Ascending aorta (tissue), 2 donors: Measurements from ENCODE around the gene OTOP2. TPM values are rescaled to one million over a fixed set of nuclear protein-coding genes. Genes with fewer than 3 reads are reported as not detected.

ENCODE experiments used
- DNase-seq, 2 donors: peaks; one replicate each; pipeline ENCODE4 v3.0.0-alpha.2; 2019; ENCODE audit warnings: low spot score in 2 of 2
- H3K27ac ChIP-seq, 2 donors: fragments of 200-600 bp; sonication (generic); one replicate each; pipeline ENCODE4 v1.5.1; 2016 to 2017; ENCODE audit warnings: mild to moderate bottlenecking in 1 of 2
- H3K27me3 ChIP-seq: fragments of 200-600 bp; sonication (generic); one replicate; pipeline ENCODE4 v1.5.1; 2017
- H3K36me3 ChIP-seq, 2 donors: fragments of 200-600 bp; sonication (generic); one replicate each; pipeline ENCODE4 v1.5.1; 2016
- H3K4me1 ChIP-seq, 2 donors: fragments of 200-600 bp; sonication (generic); one replicate each; pipeline ENCODE4 v1.5.1; 2016 to 2017; ENCODE audit warnings: mild to moderate bottlenecking in 1 of 2
- H3K4me3 ChIP-seq, 2 donors: fragments of 200-600 bp; sonication (generic); one replicate each; pipeline ENCODE4 v1.5.1; 2016 to 2017; ENCODE audit warnings: mild to moderate bottlenecking in 1 of 2
- H3K9me3 ChIP-seq, 2 donors: fragments of 200-600 bp; sonication (generic); one replicate each; pipeline ENCODE4 v1.5.1; 2016
- CTCF ChIP-seq, 3 experiments: fragments of 200-600 bp in 2 of 3; fragments of 450-650 bp in 1 of 3; sonication (generic) in 2 of 3; IDR thresholded peaks; one replicate each; pipeline ENCODE4 v1.5.1; 2016 to 2019; ENCODE audit warnings: antibody characterized with exemption in 3 of 3, mild to moderate bottlenecking in 1 of 3, moderate library complexity in 1 of 3
- intact Hi-C: fragments of 100-400 bp; cut with DNase I; formaldehyde crosslinking; loops from one replicate; pipeline ENCODE4 v1.15.1; 2023
- total RNA-seq: library from RNA; depleted of rRNA; stranded (reverse); fragments of >200 nt; gene quantifications from one replicate; pipeline ENCODE4 v1.1.0, GENCODE V29; 2016

The OTOP2 gene
- total RNA-seq, 1 donor from 2014 or later = not detected

GRCh38 chr17:74920642-74921025 is 3.4 kb upstream of the OTOP2 start:
- intact Hi-C loops = no loop called here
- H3K4me1 ChIP-seq = peaks cover 10 to 11% of the 10 kb centered on the region in 2 donors
- H3K36me3 ChIP-seq = no peaks in the 10 kb centered on the region
- H3K9me3 ChIP-seq = no peaks in the 10 kb centered on the region
- H3K27me3 ChIP-seq = peaks cover 31% of the 10 kb centered on the region
- no peak for TF ChIP-seq CTCF (IDR thresholded peaks at IDR 0.05)
- H3K4me3 ChIP-seq = no peak overlapping the region
- H3K27ac ChIP-seq = no peak overlapping the region
- no peak for DNase-seq

GRCh38 chr17:74921026-74921681 is 2.9 kb upstream of the OTOP2 start:
- H3K36me3 ChIP-seq = no peaks in the 10 kb centered on the region
- peaks cover 31% of the 10 kb centered on the region for H3K27me3 ChIP-seq
- no peak for DNase-seq
- intact Hi-C loops = no loop called here
- no peaks in the 10 kb centered on the region for H3K9me3 ChIP-seq
- TF ChIP-seq CTCF (IDR thresholded peaks at IDR 0.05) = no peak
- no peak overlapping the region for H3K4me3 ChIP-seq
- peaks cover 10 to 11% of the 10 kb centered on the region in 2 donors for H3K4me1 ChIP-seq
- H3K27ac ChIP-seq = no peak overlapping the region

- Histone ChIP-seq H3K4me3 (no peak overlapping the region), H3K36me3 (no peaks in the 10 kb centered on the region), H3K9me3 (no peaks in the 10 kb centered on the region), H3K27ac (no peak overlapping the region), H3K4me1 (peaks cover 10 to 11% of the 10 kb centered on the region in 2 donors), H3K27me3 (peaks cover 31% of the 10 kb centered on the region)
- intact Hi-C loops = no loop called here
- no peak for TF ChIP-seq CTCF (IDR thresholded peaks at IDR 0.05)
- DNase-seq = no peak
Observed at GRCh38 chr17:74921769-74922168, 2.3 kb upstream of the OTOP2 start.

GRCh38 chr17:74922172-74922571 is 1.9 kb upstream of the OTOP2 start:
- no peak for DNase-seq
- H3K4me1 ChIP-seq = peaks cover 10 to 11% of the 10 kb centered on the region in 2 donors
- TF ChIP-seq CTCF (IDR thresholded peaks at IDR 0.05) = no peak
- peaks cover 31% of the 10 kb centered on the region for H3K27me3 ChIP-seq
- intact Hi-C loops = no loop called here
- no peaks in the 10 kb centered on the region for H3K9me3 ChIP-seq
- no peaks in the 10 kb centered on the region for H3K36me3 ChIP-seq
- no peak overlapping the region for H3K27ac ChIP-seq
- no peak overlapping the region for H3K4me3 ChIP-seq

DNA sequence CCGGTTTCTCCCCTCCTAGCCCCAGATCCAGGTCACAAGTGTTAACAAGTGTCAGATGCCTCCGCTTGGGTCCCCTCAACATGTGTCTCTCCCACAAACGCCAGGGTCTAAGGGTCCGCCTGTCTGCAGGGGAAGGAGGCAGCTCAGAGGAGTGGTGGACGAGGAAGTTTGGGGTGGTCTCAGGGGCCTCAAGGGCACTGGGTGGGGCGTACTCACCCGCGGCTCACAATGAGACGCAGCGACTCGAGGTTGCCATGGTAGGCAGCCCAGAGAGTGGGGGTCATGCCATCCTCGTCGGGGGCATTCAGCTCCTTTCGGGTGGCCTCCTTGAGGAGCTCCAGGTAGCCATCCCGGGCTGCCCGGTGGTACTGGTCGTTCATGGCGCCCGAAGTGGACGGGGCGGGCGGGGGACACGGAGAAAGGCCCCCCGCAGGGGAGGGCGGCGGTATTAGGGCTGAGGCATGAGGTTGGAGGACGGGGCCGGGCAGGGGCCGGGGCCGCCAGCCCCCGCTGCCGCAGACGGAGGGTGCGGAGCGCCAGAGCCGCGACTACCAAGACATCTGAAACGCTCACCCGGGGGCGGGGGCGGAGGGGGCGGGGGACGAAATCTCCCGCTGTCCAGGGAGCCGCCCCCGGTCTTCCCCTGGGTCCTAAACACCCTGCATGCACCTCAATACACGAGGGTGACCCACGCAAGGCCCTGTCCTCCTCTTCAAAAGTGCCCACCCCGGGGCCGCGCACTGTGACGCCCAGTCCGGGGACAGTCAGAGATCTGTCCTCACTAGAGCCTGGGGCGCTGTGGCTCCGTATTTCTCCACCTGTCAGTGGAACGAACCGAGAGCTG is 1.2 kb upstream of the OTOP2 start, which contains the start of gene USH1G:
USH1G (minus strand) TSS at position 562 of the 844 bp plus-strand sequence; CDS start at position 380, 182 bp downstream.
- peaks cover 10 to 11% of the 10 kb centered on the region in 2 donors for H3K4me1 ChIP-seq
- no peaks in the 10 kb centered on the region for H3K9me3 ChIP-seq
- H3K36me3 ChIP-seq = no peaks in the 10 kb centered on the region
- peak within 1 kb of the TSS; percentile 41 to 55 for H3K4me3 ChIP-seq
- intact Hi-C loops = no loop called here
- H3K27me3 ChIP-seq = peaks cover 31% of the 10 kb centered on the region
- TF ChIP-seq CTCF (IDR thresholded peaks at IDR 0.05) = no peak
- H3K27ac ChIP-seq = no peak within 1 kb of the TSS
- no peak for DNase-seq
